Measurements from ENCODE around the gene KCTD15. TPM values are rescaled to one million over a fixed set of nuclear protein-coding genes. Genes with fewer than 3 reads are reported as not detected.

KCTD15 gene
- total RNA-seq, 2 donors from 2014 or later: 13.8 to 14.0 TPM

GRCh38 chr19:33811736-33812387 lies 15.2 kb downstream of the KCTD15 start:
- no peaks in the 10 kb centered on the region for H3K27me3 ChIP-seq
- H3K4me3 ChIP-seq: no peak overlapping the region
- no peak for DNase-seq
- H3K9ac ChIP-seq (ENCODE audit: low read depth in 2 of 2, low read length in 2 of 2): no peak overlapping the region
- no peaks in the 10 kb centered on the region for H3K4me1 ChIP-seq
- no peak overlapping the region for H3K27ac ChIP-seq
- intact Hi-C loops (cut with DNase I): no loop called here
- no peaks in the 10 kb centered on the region for H3K36me3 ChIP-seq
- no peaks in the 10 kb centered on the region for H3K9me3 ChIP-seq
- TF ChIP-seq CTCF (IDR thresholded peaks at IDR 0.05): no peak

- Histone ChIP-seq H3K9me3 (no peaks in the 10 kb centered on the region), H3K9ac (ENCODE audit: low read depth in 2 of 2, low read length in 2 of 2) (no peak overlapping the region), H3K4me3 (no peak overlapping the region), H3K36me3 (no peaks in the 10 kb centered on the region), H3K4me1 (no peaks in the 10 kb centered on the region), H3K27ac (no peak overlapping the region), H3K27me3 (no peaks in the 10 kb centered on the region)
- intact Hi-C loops (cut with DNase I): no loop called here
- no peak for TF ChIP-seq CTCF (IDR thresholded peaks at IDR 0.05)
- DNase-seq: no peak
Observed at GRCh38 chr19:33812388-33813330, 16.0 kb downstream of the KCTD15 start.

GRCh38 chr19:33813391-33814101 lies 16.9 kb downstream of the KCTD15 start:
- no peak for DNase-seq
- no peak for TF ChIP-seq CTCF (IDR thresholded peaks at IDR 0.05)
- Histone ChIP-seq H3K4me3 (no peak overlapping the region), H3K36me3 (no peaks in the 10 kb centered on the region), H3K27ac (no peak overlapping the region), H3K27me3 (no peaks in the 10 kb centered on the region), H3K4me1 (no peaks in the 10 kb centered on the region), H3K9ac (ENCODE audit: low read depth in 2 of 2, low read length in 2 of 2) (no peak overlapping the region), H3K9me3 (no peaks in the 10 kb centered on the region)
- intact Hi-C loops (cut with DNase I): no loop called here

- Histone ChIP-seq H3K4me3 (no peak overlapping the region), H3K27ac (no peak overlapping the region), H3K4me1 (no peaks in the 10 kb centered on the region), H3K27me3 (no peaks in the 10 kb centered on the region), H3K36me3 (no peaks in the 10 kb centered on the region), H3K9me3 (no peaks in the 10 kb centered on the region), H3K9ac (ENCODE audit: low read depth in 2 of 2, low read length in 2 of 2) (no peak overlapping the region)
- no peak for DNase-seq
- intact Hi-C loops (cut with DNase I): no loop called here
- no peak for TF ChIP-seq CTCF (IDR thresholded peaks at IDR 0.05)
Observed at GRCh38 chr19:33814181-33815165, 17.8 kb downstream of the KCTD15 start.

All from colonic mucosa (tissue), 4 donors.